Neural cell (in vitro differentiated cells): ENCODE measurements around the gene F12. TPM values are rescaled to one million over a fixed set of nuclear protein-coding genes. Genes with fewer than 3 reads are reported as not detected.

Experiments
- polyA plus RNA-seq: library from polyadenylated mRNA; depleted of rRNA; stranded (reverse); fragments of >200 nt; gene quantifications from 2 replicates; pipeline ENCODE4 v1.2.3, GENCODE V29; 2014

F12 gene
- polyA plus RNA-seq, 1 donor from 2014 or later = 1.4 TPM

Other genes with a start within 250 kb of the F12 start
- 79.0 and 96.8 TPM in 2 replicates for gene RAB24, start 105.8 kb downstream of the F12 start, polyA plus RNA-seq
- 133 and 163 TPM in 2 replicates for gene PRELID1, start 105.8 kb downstream of the F12 start, polyA plus RNA-seq
- 6.8 and 9.3 TPM in 2 replicates for gene MXD3, start 97.7 kb downstream of the F12 start, polyA plus RNA-seq
- 155 and 156 TPM in 2 replicates for gene LMAN2, start 57.9 kb downstream of the F12 start, polyA plus RNA-seq
- 23.4 and 32.3 TPM in 2 replicates for gene RGS14, start 51.6 kb downstream of the F12 start, polyA plus RNA-seq
- gene SLC34A1, start 25.1 kb downstream of the F12 start, polyA plus RNA-seq = not detected in 2 replicates
- not detected in 2 replicates for gene PFN3, start 8.9 kb downstream of the F12 start, polyA plus RNA-seq
- 22.6 and 26.5 TPM in 2 replicates for gene GRK6, start 17.1 kb upstream of the F12 start, polyA plus RNA-seq
- 44.1 and 46.6 TPM in 2 replicates for gene PRR7, start 37.2 kb upstream of the F12 start, polyA plus RNA-seq
- 319 and 353 TPM in 2 replicates for gene DBN1, start 64.1 kb upstream of the F12 start, polyA plus RNA-seq
- 21.0 and 45.4 TPM in 2 replicates for gene PDLIM7, start 88.0 kb upstream of the F12 start, polyA plus RNA-seq
- gene DOK3, start 100.3 kb upstream of the F12 start, polyA plus RNA-seq = 5.1 and 5.5 TPM in 2 replicates
- 113 and 212 TPM in 2 replicates for gene DDX41, start 107.4 kb upstream of the F12 start, polyA plus RNA-seq
- 79.2 and 97.3 TPM in 2 replicates for gene FAM193B, start 145.0 kb upstream of the F12 start, polyA plus RNA-seq
- 53.8 and 59.1 TPM in 2 replicates for gene TMED9, start 182.6 kb upstream of the F12 start, polyA plus RNA-seq
- gene B4GALT7, start 190.6 kb upstream of the F12 start, polyA plus RNA-seq = 60.2 and 66.1 TPM in 2 replicates